GM20431 (cell line): ENCODE measurements around the gene TKT.
"Not testable (repeated sequence)": the region's sequence is repeated elsewhere in the genome, so short reads cannot be mapped to it uniquely, and the experiment has no call there.

Source experiments
- in situ Hi-C: fragments of 300-500 bp; cut with MseI, MboI; formaldehyde crosslinking; loops from one replicate; pipeline ENCODE4 v1.15.0; 2020; ENCODE audit warnings: low sequenced_read_pairs; ENCODE audit not compliant: unreplicated experiment

TKT gene

GRCh38 chr3:53255775-53256703, at the start of gene TKT:
TSS of gene TKT (minus strand) at chr3:53256022. CDS start at chr3:53255942, 80 bp downstream.
- in situ Hi-C loops = no loop called here

GRCh38 chr3:53303957-53304356, 48.1 kb upstream of the TKT start:
- in situ Hi-C loops = no loop called here

GRCh38 chr3:53303549-53303948, 47.7 kb upstream of the TKT start:
- in situ Hi-C loops = no loop called here

GRCh38 chr3:53300826-53301225, 45.0 kb upstream of the TKT start:
- in situ Hi-C loops = no loop called here

- in situ Hi-C loops = not testable (repeated sequence)
These were observed 43.8 kb upstream of the TKT start for GRCh38 chr3:53299611-53300023.

GRCh38 chr3:53295410-53295809, 39.6 kb upstream of the TKT start:
- in situ Hi-C loops = no loop called here

- in situ Hi-C loops = no loop called here
These were observed 38.0 kb upstream of the TKT start for GRCh38 chr3:53293867-53294266.

GRCh38 chr3:53288214-53288613, 32.4 kb upstream of the TKT start:
- in situ Hi-C loops = no loop called here

- in situ Hi-C loops = no loop called here
These were observed 31.4 kb upstream of the TKT start for GRCh38 chr3:53287131-53287629.

GRCh38 chr3:53286727-53287126, 30.9 kb upstream of the TKT start:
- in situ Hi-C loops = no loop called here

GRCh38 chr3:53282581-53282980, 26.8 kb upstream of the TKT start:
- in situ Hi-C loops = no loop called here

- in situ Hi-C loops = no loop called here
These were observed 22.8 kb upstream of the TKT start for GRCh38 chr3:53278667-53279066.

GRCh38 chr3:53274938-53275605, 19.2 kb upstream of the TKT start:
- in situ Hi-C loops = no loop called here

GRCh38 chr3:53273146-53273670, 17.4 kb upstream of the TKT start:
- in situ Hi-C loops = no loop called here

GRCh38 chr3:53269888-53270880, 14.4 kb upstream of the TKT start:
- in situ Hi-C loops = no loop called here

GRCh38 chr3:53269193-53269592, 13.4 kb upstream of the TKT start:
- in situ Hi-C loops = not testable (repeated sequence)

- in situ Hi-C loops = no loop called here
These were observed 11.9 kb upstream of the TKT start for GRCh38 chr3:53267766-53268165.

- in situ Hi-C loops = no loop called here
These were observed 8.9 kb upstream of the TKT start for GRCh38 chr3:53264718-53265117.

- in situ Hi-C loops = no loop called here
These were observed 8.1 kb upstream of the TKT start for GRCh38 chr3:53263907-53264306.

GRCh38 chr3:53261712-53262111, 5.9 kb upstream of the TKT start:
- in situ Hi-C loops = no loop called here
